ENCODE measurements around the gene MYO1G. TPM values are rescaled to one million over a fixed set of nuclear protein-coding genes. Genes with fewer than 3 reads are reported as not detected.

The MYO1G gene
- total and polyA plus RNA-seq, 9 of the 15 experiments (the other 6 are each of a cell fraction or from before 2014, with no cell fraction given): 0.03 to 0.62 (median 0.13) TPM; not detected in 1

- TF ChIP-seq NR4A1 (CRISPR knock-in tag; IDR thresholded peaks at IDR 0.05) (peak; percentile 43; the same call in 1 of the 2 replicates), NR4A1 (tag; IDR thresholded peaks at IDR 0.05) (peak; percentile 71), EP400 (IDR thresholded peaks at IDR 0.05) (peak; percentile 100), ATF3 (IDR thresholded peaks at IDR 0.05) (peak; percentile 99), ATF3 (CRISPR knock-in tag; conservative IDR thresholded peaks at IDR 0.05) (peak; percentile 59; the same call in 1 of the 2 replicates), PKNOX1 (IDR thresholded peaks at IDR 0.05) (peak; percentile 72), JUND (IDR thresholded peaks at IDR 0.05; ENCODE audit: borderline replicate concordance, low read depth, low read length) (peak; percentile 96), JUND (tag; IDR thresholded peaks at IDR 0.05; ENCODE audit: borderline replicate concordance, low read depth, low read length) (peak; percentile 96), KDM4B (IDR thresholded peaks at IDR 0.05; ENCODE audit: borderline replicate concordance in 2 of 2, low read depth in 1 of 2) (peak in 1 of 2 experiments; percentile 71; a peak in 1 of 4 replicates), ZNF830 (CRISPR knock-in tag; IDR thresholded peaks at IDR 0.05) (no peak), RAD21 (CRISPR knock-in tag; conservative IDR thresholded peaks at IDR 0.05 in 1 of 2, IDR thresholded peaks at IDR 0.05 in 1 of 2) (0 out of 4 replicates have a peak, but pooled peaks of 1 of the 2 experiments have one; percentile 6), C11orf30 (IDR thresholded peaks at IDR 0.05; ENCODE audit: low read depth) (no peak), SMAD3 (CRISPR knock-in tag; conservative IDR thresholded peaks at IDR 0.05) (peak; percentile 72; the same call in 1 of the 2 replicates), BRD9 (IDR thresholded peaks at IDR 0.05; ENCODE audit: low read depth, partially characterized antibody) (peak; percentile 98)
- TF ChIP-seq, protein P1, sequence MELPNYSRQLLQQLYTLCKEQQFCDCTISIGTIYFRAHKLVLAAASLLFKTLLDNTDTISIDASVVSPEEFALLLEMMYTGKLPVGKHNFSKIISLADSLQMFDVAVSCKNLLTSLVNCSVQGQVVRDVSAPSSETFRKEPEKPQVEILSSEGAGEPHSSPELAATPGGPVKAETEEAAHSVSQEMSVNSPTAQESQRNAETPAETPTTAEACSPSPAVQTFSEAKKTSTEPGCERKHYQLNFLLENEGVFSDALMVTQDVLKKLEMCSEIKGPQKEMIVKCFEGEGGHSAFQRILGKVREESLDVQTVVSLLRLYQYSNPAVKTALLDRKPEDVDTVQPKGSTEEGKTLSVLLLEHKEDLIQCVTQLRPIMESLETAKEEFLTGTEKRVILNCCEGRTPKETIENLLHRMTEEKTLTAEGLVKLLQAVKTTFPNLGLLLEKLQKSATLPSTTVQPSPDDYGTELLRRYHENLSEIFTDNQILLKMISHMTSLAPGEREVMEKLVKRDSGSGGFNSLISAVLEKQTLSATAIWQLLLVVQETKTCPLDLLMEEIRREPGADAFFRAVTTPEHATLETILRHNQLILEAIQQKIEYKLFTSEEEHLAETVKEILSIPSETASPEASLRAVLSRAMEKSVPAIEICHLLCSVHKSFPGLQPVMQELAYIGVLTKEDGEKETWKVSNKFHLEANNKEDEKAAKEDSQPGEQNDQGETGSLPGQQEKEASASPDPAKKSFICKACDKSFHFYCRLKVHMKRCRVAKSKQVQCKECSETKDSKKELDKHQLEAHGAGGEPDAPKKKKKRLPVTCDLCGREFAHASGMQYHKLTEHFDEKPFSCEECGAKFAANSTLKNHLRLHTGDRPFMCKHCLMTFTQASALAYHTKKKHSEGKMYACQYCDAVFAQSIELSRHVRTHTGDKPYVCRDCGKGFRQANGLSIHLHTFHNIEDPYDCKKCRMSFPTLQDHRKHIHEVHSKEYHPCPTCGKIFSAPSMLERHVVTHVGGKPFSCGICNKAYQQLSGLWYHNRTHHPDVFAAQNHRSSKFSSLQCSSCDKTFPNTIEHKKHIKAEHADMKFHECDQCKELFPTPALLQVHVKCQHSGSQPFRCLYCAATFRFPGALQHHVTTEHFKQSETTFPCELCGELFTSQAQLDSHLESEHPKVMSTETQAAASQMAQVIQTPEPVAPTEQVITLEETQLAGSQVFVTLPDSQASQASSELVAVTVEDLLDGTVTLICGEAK (IDR thresholded peaks at IDR 0.05): no peak; the same call in 1 of the 2 replicates
- TF ChIP-seq, protein P1 (CRISPR knock-in tag; IDR thresholded peaks at IDR 0.05): no peak
Measured at GRCh38 chr7:44986218-44987053, 7.6 kb upstream of the MYO1G start (continued).
